Stimulated activated CD8-positive, alpha-beta memory T cell treated with anti-CD3 and anti-CD28 coated beads, Interleukin-15, amount 100 ng/mL, for 48 hours (primary cell): ENCODE data around the gene IDUA.
A peak's percentile ranks its signal among the peaks of the same experiment; 100 is the strongest.

Experiments
- DNase-seq, 2 donors: peaks; one replicate each; pipeline ENCODE4 v3.0.0-alpha.2; 2020; ENCODE audit warnings: low read depth in 2 of 2

The IDUA gene

GRCh38 chr4:1030559-1030958 is 43.7 kb downstream of the IDUA start:
- no peak for DNase-seq

- no peak for DNase-seq
Observed at GRCh38 chr4:1031346-1031745, 44.5 kb downstream of the IDUA start.

GRCh38 chr4:1031956-1032795 is 45.3 kb downstream of the IDUA start:
- no peak for DNase-seq

GRCh38 chr4:1032861-1033260 is 46.0 kb downstream of the IDUA start:
- DNase-seq: no peak

GRCh38 chr4:1033840-1034551 is 47.2 kb downstream of the IDUA start:
- DNase-seq: no peak

- DNase-seq: no peak
Observed at GRCh38 chr4:1035510-1035909, 48.7 kb downstream of the IDUA start.

GRCh38 chr4:1036095-1036494 is 49.3 kb downstream of the IDUA start:
- DNase-seq: no peak

GRCh38 chr4:1036976-1037810 is 50.3 kb downstream of the IDUA start:
- DNase-seq: no peak

GRCh38 chr4:1038948-1039492 is 52.2 kb downstream of the IDUA start:
- DNase-seq: no peak

GRCh38 chr4:1039493-1040343 is 52.9 kb downstream of the IDUA start:
- DNase-seq: no peak

GRCh38 chr4:1040344-1041146 is 53.7 kb downstream of the IDUA start:
- DNase-seq: no peak

- DNase-seq: no peak
Observed at GRCh38 chr4:1041147-1041935, 54.5 kb downstream of the IDUA start.

GRCh38 chr4:1041936-1042330 is 55.1 kb downstream of the IDUA start:
- DNase-seq: no peak

- no peak for DNase-seq
Observed at GRCh38 chr4:1042352-1043055, 55.7 kb downstream of the IDUA start.

- DNase-seq: no peak
Observed at GRCh38 chr4:1043162-1043561, 56.3 kb downstream of the IDUA start.

- peak; percentile 27 to 57 for DNase-seq
Observed at GRCh38 chr4:1043651-1044468, 57.0 kb downstream of the IDUA start.

GRCh38 chr4:1044469-1045192 is 57.8 kb downstream of the IDUA start:
- no peak for DNase-seq
